Ishikawa (cell line): ENCODE results near the gene CAMSAP3.

Source experiments
- CEBPB ChIP-seq: IDR thresholded peaks from 2 replicates; pipeline ENCODE4 v1.6.1; 2012
- CREB1 ChIP-seq: IDR thresholded peaks from 2 replicates; pipeline ENCODE4 v1.6.1; 2012; ENCODE audit warnings: low read depth
- EGR1 ChIP-seq: IDR thresholded peaks from 2 replicates; pipeline ENCODE4 v1.6.1; 2012
- EP300 ChIP-seq: IDR thresholded peaks from 2 replicates; pipeline ENCODE4 v1.6.1; 2012; ENCODE audit warnings: borderline replicate concordance
- FOXM1 ChIP-seq: IDR thresholded peaks from 2 replicates; pipeline ENCODE4 v1.6.1; 2012; ENCODE audit warnings: low read depth, borderline replicate concordance
- NFIC ChIP-seq: IDR thresholded peaks from 2 replicates; pipeline ENCODE4 v1.6.1; 2012
- RAD21 ChIP-seq: IDR thresholded peaks from 2 replicates; pipeline ENCODE4 v1.6.1; 2012; ENCODE audit warnings: low read depth
- TAF1 ChIP-seq: IDR thresholded peaks from 2 replicates; pipeline ENCODE4 v1.6.1; 2012; ENCODE audit warnings: low read depth, mild to moderate bottlenecking
- TCF12 ChIP-seq: IDR thresholded peaks from 2 replicates; pipeline ENCODE4 v1.6.1; 2012; ENCODE audit warnings: low read depth
- TEAD4 ChIP-seq: IDR thresholded peaks from 2 replicates; pipeline ENCODE4 v1.6.1; 2012
- YY1 ChIP-seq: IDR thresholded peaks from 2 replicates; pipeline ENCODE4 v1.6.1; 2012; ENCODE audit warnings: low read depth
- ZBTB7A ChIP-seq: IDR thresholded peaks from 2 replicates; pipeline ENCODE4 v1.6.1; 2012; ENCODE audit warnings: low read depth
- TF ChIP-seq, protein P1 (sequence below): IDR thresholded peaks from 2 replicates; pipeline ENCODE4 v1.6.1; 2012
- TF ChIP-seq, protein P2 (sequence below): IDR thresholded peaks from 2 replicates; pipeline ENCODE4 v1.6.1; 2012
- TF ChIP-seq, protein P3 (sequence below): IDR thresholded peaks from 2 replicates; pipeline ENCODE4 v1.6.1; 2012; ENCODE audit warnings: low read depth, mild to moderate bottlenecking

CAMSAP3 gene

DNA sequence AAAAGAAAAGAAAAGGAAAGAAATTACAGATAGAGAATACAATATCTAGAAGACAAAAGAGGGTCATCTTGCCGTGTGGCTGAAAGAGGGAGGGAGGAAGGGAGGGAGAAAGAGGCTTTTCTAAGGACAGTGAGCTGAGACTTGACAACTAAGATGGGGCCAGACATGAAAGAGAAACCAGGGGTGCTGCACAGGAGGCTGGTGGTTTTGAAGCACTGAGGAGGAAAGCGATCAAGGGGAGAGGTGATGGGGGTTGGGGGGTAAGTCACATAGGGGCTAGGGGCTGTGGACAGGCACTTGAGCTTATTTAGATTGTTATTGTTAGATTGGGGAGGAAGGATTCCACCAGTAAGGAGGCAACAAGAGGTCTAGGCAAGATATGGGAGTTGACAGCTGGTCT, 42.9 kb upstream of the CAMSAP3 start:
- TF ChIP-seq TCF12 (no peak), YY1 (no peak), CREB1 (no peak), EGR1 (no peak), ZBTB7A (no peak), RAD21 (no peak), FOXM1 (no peak)
- TF ChIP-seq, protein P1, sequence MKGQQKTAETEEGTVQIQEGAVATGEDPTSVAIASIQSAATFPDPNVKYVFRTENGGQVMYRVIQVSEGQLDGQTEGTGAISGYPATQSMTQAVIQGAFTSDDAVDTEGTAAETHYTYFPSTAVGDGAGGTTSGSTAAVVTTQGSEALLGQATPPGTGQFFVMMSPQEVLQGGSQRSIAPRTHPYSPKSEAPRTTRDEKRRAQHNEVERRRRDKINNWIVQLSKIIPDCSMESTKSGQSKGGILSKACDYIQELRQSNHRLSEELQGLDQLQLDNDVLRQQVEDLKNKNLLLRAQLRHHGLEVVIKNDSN = no peak
- TF ChIP-seq, protein P2, sequence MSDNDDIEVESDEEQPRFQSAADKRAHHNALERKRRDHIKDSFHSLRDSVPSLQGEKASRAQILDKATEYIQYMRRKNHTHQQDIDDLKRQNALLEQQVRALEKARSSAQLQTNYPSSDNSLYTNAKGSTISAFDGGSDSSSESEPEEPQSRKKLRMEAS = no peak

DNA sequence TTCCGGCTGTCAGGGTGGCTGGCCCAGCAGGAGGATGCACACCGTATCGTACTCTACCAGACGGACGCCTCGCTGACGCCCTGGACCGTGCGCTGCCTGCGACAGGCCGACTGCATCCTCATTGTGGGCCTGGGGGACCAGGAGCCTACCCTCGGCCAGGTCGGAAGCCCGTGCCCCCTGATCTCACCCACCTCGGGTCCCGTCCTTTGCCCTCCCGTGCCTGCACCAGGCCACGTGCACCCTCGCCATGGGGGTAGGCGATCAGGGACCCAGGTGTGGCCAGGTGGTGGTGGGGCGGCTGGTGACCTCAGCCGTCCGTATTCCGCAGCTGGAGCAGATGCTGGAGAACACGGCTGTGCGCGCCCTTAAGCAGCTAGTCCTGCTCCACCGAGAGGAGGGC, 41.1 kb upstream of the CAMSAP3 start:
- TF ChIP-seq EGR1 = no peak
- no peak for TF ChIP-seq FOXM1
- no peak for TF ChIP-seq TEAD4
- TF ChIP-seq, protein P2 = no peak
- TF ChIP-seq, protein P1 = no peak

DNA sequence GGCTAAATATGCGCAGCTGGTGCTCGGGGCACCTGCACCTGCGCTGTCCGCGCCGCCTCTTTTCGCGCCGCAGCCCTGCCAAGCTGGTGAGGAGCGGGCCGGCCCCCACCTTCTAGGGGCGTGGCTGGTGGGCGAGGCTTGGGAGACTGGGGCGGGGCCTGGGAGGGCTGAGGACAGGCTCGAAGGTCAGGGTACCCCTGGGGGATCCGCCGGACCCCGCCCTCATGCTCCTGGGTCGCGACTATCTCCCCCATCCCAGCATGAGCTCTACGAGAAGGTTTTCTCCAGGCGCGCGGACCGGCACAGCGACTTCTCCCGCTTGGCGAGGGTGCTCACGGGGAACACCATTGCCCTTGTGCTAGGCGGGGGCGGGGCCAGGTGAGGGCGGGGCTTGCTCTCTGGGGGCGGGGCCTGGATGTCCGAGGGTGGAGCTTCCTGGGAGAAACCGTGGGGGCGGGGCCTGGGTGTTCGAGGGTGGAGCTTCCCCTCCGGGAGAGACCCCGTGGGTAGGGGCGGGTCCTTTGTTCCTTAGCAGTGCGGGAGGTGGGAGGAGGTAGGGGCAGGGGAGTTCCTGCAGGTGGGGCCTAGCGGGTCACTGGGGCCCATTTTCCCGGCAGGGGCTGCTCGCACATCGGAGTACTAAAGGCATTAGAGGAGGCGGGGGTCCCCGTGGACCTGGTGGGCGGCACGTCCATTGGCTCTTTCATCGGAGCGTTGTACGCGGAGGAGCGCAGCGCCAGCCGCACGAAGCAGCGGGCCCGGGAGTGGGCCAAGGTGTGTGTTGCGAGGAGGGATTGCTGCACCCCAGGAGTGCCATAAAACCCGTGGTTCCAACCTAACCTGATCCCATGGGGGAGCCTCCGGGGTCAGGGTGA, 40.4 kb upstream of the CAMSAP3 start:
- TF ChIP-seq FOXM1 (no peak), NFIC (no peak)

DNA sequence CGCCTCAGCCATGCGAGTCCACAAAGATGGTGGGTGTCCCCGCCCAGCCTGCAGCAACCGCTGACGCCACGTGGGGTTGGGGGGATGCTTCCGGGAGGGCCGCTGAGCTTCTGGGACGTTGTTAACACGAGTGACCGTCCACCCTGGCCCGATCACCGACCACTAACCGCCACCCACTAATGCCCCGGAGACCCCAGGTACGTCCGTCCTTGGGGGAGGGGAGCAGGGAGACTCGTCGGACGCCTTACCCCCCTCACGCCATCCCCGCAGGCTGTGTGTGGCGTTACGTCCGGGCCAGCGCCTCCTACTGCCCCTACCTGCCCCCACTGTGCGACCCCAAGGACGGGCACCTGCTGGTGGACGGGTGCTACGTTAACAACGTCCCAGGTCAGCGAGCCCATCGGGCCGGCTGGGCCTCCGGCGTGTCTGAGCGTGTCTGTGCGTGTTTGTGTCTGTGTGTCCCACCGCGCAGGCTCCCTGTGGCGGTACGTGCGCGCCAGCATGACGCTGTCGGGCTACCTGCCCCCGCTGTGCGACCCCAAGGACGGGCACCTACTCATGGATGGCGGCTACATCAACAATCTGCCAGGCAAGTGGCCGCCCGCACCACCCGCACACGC, 38.9 kb upstream of the CAMSAP3 start:
- TF ChIP-seq FOXM1 = no peak
- TF ChIP-seq, protein P3, sequence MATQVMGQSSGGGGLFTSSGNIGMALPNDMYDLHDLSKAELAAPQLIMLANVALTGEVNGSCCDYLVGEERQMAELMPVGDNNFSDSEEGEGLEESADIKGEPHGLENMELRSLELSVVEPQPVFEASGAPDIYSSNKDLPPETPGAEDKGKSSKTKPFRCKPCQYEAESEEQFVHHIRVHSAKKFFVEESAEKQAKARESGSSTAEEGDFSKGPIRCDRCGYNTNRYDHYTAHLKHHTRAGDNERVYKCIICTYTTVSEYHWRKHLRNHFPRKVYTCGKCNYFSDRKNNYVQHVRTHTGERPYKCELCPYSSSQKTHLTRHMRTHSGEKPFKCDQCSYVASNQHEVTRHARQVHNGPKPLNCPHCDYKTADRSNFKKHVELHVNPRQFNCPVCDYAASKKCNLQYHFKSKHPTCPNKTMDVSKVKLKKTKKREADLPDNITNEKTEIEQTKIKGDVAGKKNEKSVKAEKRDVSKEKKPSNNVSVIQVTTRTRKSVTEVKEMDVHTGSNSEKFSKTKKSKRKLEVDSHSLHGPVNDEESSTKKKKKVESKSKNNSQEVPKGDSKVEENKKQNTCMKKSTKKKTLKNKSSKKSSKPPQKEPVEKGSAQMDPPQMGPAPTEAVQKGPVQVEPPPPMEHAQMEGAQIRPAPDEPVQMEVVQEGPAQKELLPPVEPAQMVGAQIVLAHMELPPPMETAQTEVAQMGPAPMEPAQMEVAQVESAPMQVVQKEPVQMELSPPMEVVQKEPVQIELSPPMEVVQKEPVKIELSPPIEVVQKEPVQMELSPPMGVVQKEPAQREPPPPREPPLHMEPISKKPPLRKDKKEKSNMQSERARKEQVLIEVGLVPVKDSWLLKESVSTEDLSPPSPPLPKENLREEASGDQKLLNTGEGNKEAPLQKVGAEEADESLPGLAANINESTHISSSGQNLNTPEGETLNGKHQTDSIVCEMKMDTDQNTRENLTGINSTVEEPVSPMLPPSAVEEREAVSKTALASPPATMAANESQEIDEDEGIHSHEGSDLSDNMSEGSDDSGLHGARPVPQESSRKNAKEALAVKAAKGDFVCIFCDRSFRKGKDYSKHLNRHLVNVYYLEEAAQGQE = no peak
- no peak for TF ChIP-seq RAD21
- TF ChIP-seq YY1 = no peak

DNA sequence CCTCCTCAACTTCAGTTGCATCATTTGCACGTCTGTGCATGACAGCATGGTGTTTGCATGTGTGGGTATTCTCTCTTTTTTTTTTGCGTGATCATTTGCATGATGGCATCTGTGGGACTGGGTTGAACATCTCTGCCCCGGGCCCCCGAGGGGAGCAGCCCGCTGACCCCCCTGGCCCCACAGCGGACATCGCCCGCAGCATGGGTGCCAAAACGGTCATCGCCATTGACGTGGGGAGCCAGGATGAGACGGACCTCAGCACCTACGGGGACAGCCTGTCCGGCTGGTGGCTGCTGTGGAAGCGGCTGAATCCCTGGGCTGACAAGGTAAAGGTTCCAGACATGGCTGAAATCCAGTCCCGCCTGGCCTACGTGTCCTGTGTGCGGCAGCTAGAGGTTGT, 37.0 kb upstream of the CAMSAP3 start:
- TF ChIP-seq, protein P1 = no peak
- TF ChIP-seq ZBTB7A (no peak), NFIC (no peak), YY1 (no peak), EGR1 (no peak), EP300 (no peak), RAD21 (no peak), CREB1 (no peak), TEAD4 (no peak), TCF12 (no peak)
- TF ChIP-seq, protein P3 = no peak
- TF ChIP-seq, protein P2 = no peak

DNA sequence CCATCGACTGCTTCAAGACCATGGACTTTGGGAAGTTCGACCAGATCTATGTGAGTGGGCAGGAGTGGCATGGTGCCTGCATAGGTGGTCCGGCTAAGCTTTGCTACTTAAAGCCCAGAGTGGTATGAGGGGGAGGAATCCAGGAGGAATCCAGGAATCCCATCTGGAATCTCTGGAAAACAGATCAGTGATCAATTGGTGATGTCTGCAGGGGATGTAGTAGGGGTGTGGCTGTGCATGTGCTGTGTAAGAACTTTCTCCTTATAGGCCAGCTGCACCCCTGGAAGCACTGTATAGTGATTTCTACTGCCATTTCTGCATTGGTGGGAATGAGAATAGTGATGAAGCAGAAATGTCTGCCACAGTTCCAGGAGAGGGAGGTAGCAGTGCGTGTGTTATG, 36.6 kb upstream of the CAMSAP3 start:
- TF ChIP-seq TCF12 = no peak
- TF ChIP-seq NFIC = no peak
- no peak for TF ChIP-seq EP300
- TF ChIP-seq TAF1 = no peak
- no peak for TF ChIP-seq FOXM1
- TF ChIP-seq, protein P3 = no peak
- TF ChIP-seq EGR1 = no peak
- no peak for TF ChIP-seq CEBPB
- TF ChIP-seq ZBTB7A = no peak
- TF ChIP-seq, protein P2 = no peak
- TF ChIP-seq, protein P1 = no peak
- TF ChIP-seq CREB1 = no peak
- no peak for TF ChIP-seq YY1
- no peak for TF ChIP-seq RAD21
- no peak for TF ChIP-seq TEAD4
